Stomach (tissue), 9 donors: ENCODE measurements around the gene AGGF1. TPM values are rescaled to one million over a fixed set of nuclear protein-coding genes. Genes with fewer than 3 reads are reported as not detected.

Source experiments
- DNase-seq, 2 donors: peaks; one replicate each; pipeline versions ENCODE4 v3.0.0 to v3.0.0-alpha.2; 2013 to 2019
- H3K27ac ChIP-seq, 5 donors: fragments of 200-600 bp in 4 of 5; sonication (generic) in 4 of 5; one replicate each; pipeline ENCODE4 v1.5.1; 2013 to 2019; ENCODE audit warnings: mild to moderate bottlenecking in 1 of 5, moderate library complexity in 1 of 5
- H3K27me3 ChIP-seq, 3 donors: fragments of 200-600 bp; sonication (generic); one replicate each; pipeline ENCODE4 v1.5.1; 2017 to 2019; ENCODE audit warnings: mixed run types in 1 of 3
- H3K36me3 ChIP-seq, 4 donors: fragments of 200-600 bp; sonication (generic); 1 replicate in 3 of 4; 2 replicates in 1 of 4; pipeline ENCODE4 v1.5.1; 2016 to 2019
- H3K4me1 ChIP-seq, 4 donors: fragments of 200-600 bp; sonication (generic); one replicate each; pipeline ENCODE4 v1.5.1; 2016 to 2019
- H3K4me3 ChIP-seq, 4 donors: fragments of 200-600 bp; sonication (generic) in 3 of 4; one replicate each; pipeline ENCODE4 v1.5.1; 2016 to 2019; ENCODE audit warnings: mild to moderate bottlenecking in 1 of 4
- H3K9me3 ChIP-seq, 4 donors: fragments of 200-600 bp; sonication (generic); one replicate each; pipeline ENCODE4 v1.5.1; 2016 to 2019
- EP300 ChIP-seq: sonication (generic); formaldehyde crosslinking; IDR thresholded peaks from one replicate; pipeline ENCODE4 v1.6.1; 2017; ENCODE audit warnings: antibody characterized with exemption
- POLR2A ChIP-seq, 4 donors: fragments of 450-650 bp; IDR thresholded peaks; one replicate each; pipeline ENCODE4 v1.6.1; 2016; ENCODE audit warnings: antibody characterized with exemption in 4 of 4, control low read depth in 2 of 4, mild to moderate bottlenecking in 1 of 4, moderate library complexity in 1 of 4
- POLR2AphosphoS5 ChIP-seq, 3 donors: sonication (generic); formaldehyde crosslinking; IDR thresholded peaks; one replicate each; pipeline ENCODE4 v1.6.1; 2016; ENCODE audit warnings: antibody characterized with exemption in 3 of 3
- WGBS, 5 donors: extraction: QIAGEN DNeasy Blood & Tissue Kit in 3 of 5; methylation state at CpG; one replicate each; pipeline versions ENCODE4 v1.1.5 to v1.1.7; 2013 to 2018; 5-methylcytosine and 5-hydroxymethylcytosine counted together
- intact Hi-C: fragments of 100-400 bp; cut with DNase I; formaldehyde crosslinking; loops from one replicate; pipeline ENCODE4 v1.15.1; 2023; ENCODE audit warnings: low total_unique reads
- polyA plus RNA-seq, 3 donors: library from polyadenylated mRNA; stranded (reverse); fragments of 200-250 nt; gene quantifications; one replicate each; pipeline ENCODE4 v1.2.3, GENCODE V29; 2013
- total RNA-seq, 5 donors: library from RNA; depleted of rRNA; stranded (reverse); fragments of >200 nt; gene quantifications; one replicate each; pipeline versions ENCODE4 v1.1.0 to v1.2.3, GENCODE V29; 2014 to 2016
- TF ChIP-seq, protein P1 (sequence below), 7 experiments: fragments of 450-650 bp in 4 of 7; fragments of 200-600 bp in 3 of 7; sonication (generic) in 3 of 7; IDR thresholded peaks; one replicate each; pipeline ENCODE4 v1.5.1; 2016 to 2019; ENCODE audit warnings: antibody characterized with exemption in 7 of 7, control low read depth in 2 of 7, mild to moderate bottlenecking in 1 of 7
- donor health status: healthy with polysubstance abuse.
- donor health status: Bipolar disorder and iron deficiency.
- donor health status: healthy.

AGGF1 gene
- total and polyA plus RNA-seq, 8 donors = 6.5 to 28.1 (median 11.2) TPM

DNA sequence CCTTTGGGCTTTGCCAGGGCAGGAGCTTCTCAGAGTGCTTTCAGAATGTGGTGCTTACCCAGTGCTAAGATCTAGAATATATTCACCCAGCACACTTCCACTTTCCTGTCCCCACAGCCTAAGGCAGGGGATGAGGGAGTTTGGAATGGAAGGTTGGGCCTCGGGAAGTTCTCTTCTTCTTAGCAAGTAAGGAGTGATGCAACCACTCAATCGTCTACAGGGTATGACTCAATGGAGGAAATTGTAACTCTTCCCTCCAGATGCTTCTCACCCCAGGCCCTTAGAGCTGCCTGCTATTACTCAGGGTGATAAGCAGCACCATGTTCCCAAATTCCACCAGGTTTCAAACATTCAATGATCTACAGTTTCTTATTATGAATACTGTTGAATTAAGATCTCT, 30.8 kb upstream of the AGGF1 start:
- WGBS, 5 donors = 51 to 78% (median 67%) methylated on average over 2 of the region's 2 CpGs

DNA sequence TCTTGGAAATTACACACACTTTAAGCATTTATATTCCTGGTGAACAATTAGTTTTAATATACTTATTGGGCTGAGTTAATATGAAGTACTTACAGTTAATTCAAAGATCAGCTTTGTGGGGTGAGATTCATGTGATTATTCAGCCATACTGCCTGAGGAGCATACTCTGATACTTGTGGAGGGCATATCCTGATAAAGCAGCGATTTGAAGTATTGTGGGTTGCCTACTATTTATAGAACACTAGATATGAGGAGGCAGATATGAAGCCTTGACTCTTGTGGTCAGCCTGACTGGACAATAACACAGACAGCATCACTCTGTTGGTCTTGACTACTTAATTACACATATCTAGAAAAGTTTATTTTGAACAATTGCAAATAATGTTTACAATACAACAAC, 27.0 kb upstream of the AGGF1 start:
- no peak for DNase-seq
- peaks cover 0 to 5% (median 0%) of the 10 kb centered on the region in 3 donors for H3K27me3 ChIP-seq
- no peaks in the 10 kb centered on the region for H3K9me3 ChIP-seq
- no peaks in the 10 kb centered on the region for H3K4me1 ChIP-seq
- intact Hi-C loops = no loop called here
- TF ChIP-seq EP300 = no peak
- TF ChIP-seq, protein P1, sequence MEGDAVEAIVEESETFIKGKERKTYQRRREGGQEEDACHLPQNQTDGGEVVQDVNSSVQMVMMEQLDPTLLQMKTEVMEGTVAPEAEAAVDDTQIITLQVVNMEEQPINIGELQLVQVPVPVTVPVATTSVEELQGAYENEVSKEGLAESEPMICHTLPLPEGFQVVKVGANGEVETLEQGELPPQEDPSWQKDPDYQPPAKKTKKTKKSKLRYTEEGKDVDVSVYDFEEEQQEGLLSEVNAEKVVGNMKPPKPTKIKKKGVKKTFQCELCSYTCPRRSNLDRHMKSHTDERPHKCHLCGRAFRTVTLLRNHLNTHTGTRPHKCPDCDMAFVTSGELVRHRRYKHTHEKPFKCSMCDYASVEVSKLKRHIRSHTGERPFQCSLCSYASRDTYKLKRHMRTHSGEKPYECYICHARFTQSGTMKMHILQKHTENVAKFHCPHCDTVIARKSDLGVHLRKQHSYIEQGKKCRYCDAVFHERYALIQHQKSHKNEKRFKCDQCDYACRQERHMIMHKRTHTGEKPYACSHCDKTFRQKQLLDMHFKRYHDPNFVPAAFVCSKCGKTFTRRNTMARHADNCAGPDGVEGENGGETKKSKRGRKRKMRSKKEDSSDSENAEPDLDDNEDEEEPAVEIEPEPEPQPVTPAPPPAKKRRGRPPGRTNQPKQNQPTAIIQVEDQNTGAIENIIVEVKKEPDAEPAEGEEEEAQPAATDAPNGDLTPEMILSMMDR (IDR thresholded peaks at IDR 0.05) = no peak
- no peak for TF ChIP-seq POLR2A (IDR thresholded peaks at IDR 0.05)
- TF ChIP-seq POLR2AphosphoS5 (IDR thresholded peaks at IDR 0.05) = no peak
- WGBS, 5 donors = 18 to 48% (median 31%) methylated on average over 1 of the region's 1 CpG
- no peak overlapping the region for H3K27ac ChIP-seq
- no peak overlapping the region for H3K4me3 ChIP-seq
- no peaks in the 10 kb centered on the region for H3K36me3 ChIP-seq

More for the DNA sequence above, 30.8 kb upstream of the AGGF1 start:
- no peaks in the 10 kb centered on the region for H3K36me3 ChIP-seq
- no peak overlapping the region for H3K4me3 ChIP-seq
- TF ChIP-seq POLR2AphosphoS5 (IDR thresholded peaks at IDR 0.05) (no peak), POLR2A (IDR thresholded peaks at IDR 0.05) (no peak), EP300 (no peak)
- TF ChIP-seq, protein P1 (IDR thresholded peaks at IDR 0.05) = no peak
- intact Hi-C loops = no loop called here
- H3K4me1 ChIP-seq = no peaks in the 10 kb centered on the region
- H3K27ac ChIP-seq = no peak overlapping the region
- no peaks in the 10 kb centered on the region for H3K9me3 ChIP-seq
- DNase-seq = no peak
- peaks cover 0 to 5% (median 4%) of the 10 kb centered on the region in 3 donors for H3K27me3 ChIP-seq

DNA sequence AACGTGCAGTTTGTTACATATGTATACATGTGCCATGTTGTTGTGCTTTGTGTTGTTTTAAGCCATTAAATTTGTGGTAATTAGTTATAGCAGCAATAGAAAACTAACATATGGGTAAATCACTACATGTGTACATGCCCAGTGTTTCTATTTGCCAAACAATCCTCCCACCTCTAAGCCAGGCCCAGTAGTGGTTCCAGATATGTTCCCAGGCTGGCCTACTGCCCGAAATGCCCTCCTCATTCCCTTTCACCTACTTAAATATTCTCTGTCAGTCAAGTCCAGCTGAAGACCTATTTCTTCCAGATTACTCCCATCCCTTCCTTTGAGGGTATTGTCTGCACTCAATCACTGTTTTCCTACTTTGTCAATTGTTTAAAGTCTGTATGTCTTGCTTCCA, 24.1 kb upstream of the AGGF1 start:
- H3K4me1 ChIP-seq = no peaks in the 10 kb centered on the region
- TF ChIP-seq EP300 = no peak
- TF ChIP-seq POLR2A (IDR thresholded peaks at IDR 0.05) = no peak
- TF ChIP-seq, protein P1 (IDR thresholded peaks at IDR 0.05) = no peak
- no peak for TF ChIP-seq POLR2AphosphoS5 (IDR thresholded peaks at IDR 0.05)
- no peak overlapping the region for H3K27ac ChIP-seq
- no peaks in the 10 kb centered on the region for H3K9me3 ChIP-seq
- no peak for DNase-seq
- peaks cover 0 to 5% (median 0%) of the 10 kb centered on the region in 3 donors for H3K27me3 ChIP-seq
- intact Hi-C loops = no loop called here
- no peaks in the 10 kb centered on the region for H3K36me3 ChIP-seq
- 63 to 81% (median 74%) methylated on average over 2 of the region's 2 CpGs for WGBS, 5 donors
- no peak overlapping the region for H3K4me3 ChIP-seq

DNA sequence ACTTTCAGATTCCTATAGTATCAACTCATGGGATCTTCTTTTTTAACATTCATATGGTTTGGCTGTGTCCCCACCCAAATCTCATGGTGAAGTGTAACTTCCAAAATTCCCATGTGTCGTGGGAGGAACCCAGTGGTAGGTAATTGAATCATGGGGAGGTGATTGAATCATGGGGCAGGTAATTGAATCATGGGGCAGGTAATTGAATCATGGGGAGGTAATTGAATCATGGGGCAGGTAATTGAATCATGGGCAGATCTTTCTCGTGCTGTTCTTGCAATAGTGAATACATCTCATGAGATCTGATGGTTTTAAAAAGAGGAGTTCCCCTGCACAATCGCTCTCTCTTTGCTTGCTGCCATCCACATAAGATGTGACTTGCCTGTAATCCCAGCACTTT, 21.8 kb upstream of the AGGF1 start:
- no peaks in the 10 kb centered on the region for H3K9me3 ChIP-seq
- H3K36me3 ChIP-seq = no peaks in the 10 kb centered on the region
- TF ChIP-seq, protein P1 (IDR thresholded peaks at IDR 0.05) = no peak
- TF ChIP-seq POLR2AphosphoS5 (IDR thresholded peaks at IDR 0.05) (no peak), POLR2A (IDR thresholded peaks at IDR 0.05) (no peak), EP300 (no peak)
- no peak overlapping the region for H3K4me3 ChIP-seq
- no peak for DNase-seq
- no peaks in the 10 kb centered on the region for H3K27me3 ChIP-seq
- intact Hi-C loops = no loop called here
- H3K27ac ChIP-seq = no peak overlapping the region
- no peaks in the 10 kb centered on the region for H3K4me1 ChIP-seq
- 45 to 70% (median 53%) methylated on average over 3 of the region's 3 CpGs for WGBS, 5 donors
